HL-60 (cell line): ENCODE results near the gene PSMB11.

Source experiments
- CTCF ChIP-seq: IDR thresholded peaks from one replicate; pipeline ENCODE4 v1.5.1; 2011; ENCODE audit warnings: low read length, control low read depth, inconsistent platforms; ENCODE audit not compliant: insufficient read depth
- TF ChIP-seq, protein P1 (sequence below): IDR thresholded peaks from 2 replicates; pipeline ENCODE4 v1.6.1; 2012; ENCODE audit warnings: low read depth; ENCODE audit not compliant: insufficient replicate concordance

- TF ChIP-seq CTCF, result no peak
- TF ChIP-seq, protein P1, sequence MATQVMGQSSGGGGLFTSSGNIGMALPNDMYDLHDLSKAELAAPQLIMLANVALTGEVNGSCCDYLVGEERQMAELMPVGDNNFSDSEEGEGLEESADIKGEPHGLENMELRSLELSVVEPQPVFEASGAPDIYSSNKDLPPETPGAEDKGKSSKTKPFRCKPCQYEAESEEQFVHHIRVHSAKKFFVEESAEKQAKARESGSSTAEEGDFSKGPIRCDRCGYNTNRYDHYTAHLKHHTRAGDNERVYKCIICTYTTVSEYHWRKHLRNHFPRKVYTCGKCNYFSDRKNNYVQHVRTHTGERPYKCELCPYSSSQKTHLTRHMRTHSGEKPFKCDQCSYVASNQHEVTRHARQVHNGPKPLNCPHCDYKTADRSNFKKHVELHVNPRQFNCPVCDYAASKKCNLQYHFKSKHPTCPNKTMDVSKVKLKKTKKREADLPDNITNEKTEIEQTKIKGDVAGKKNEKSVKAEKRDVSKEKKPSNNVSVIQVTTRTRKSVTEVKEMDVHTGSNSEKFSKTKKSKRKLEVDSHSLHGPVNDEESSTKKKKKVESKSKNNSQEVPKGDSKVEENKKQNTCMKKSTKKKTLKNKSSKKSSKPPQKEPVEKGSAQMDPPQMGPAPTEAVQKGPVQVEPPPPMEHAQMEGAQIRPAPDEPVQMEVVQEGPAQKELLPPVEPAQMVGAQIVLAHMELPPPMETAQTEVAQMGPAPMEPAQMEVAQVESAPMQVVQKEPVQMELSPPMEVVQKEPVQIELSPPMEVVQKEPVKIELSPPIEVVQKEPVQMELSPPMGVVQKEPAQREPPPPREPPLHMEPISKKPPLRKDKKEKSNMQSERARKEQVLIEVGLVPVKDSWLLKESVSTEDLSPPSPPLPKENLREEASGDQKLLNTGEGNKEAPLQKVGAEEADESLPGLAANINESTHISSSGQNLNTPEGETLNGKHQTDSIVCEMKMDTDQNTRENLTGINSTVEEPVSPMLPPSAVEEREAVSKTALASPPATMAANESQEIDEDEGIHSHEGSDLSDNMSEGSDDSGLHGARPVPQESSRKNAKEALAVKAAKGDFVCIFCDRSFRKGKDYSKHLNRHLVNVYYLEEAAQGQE, result no peak
Observed at GRCh38 chr14:23090254-23090636, 48.2 kb downstream of the PSMB11 start.
